Ramos (cell line): ENCODE measurements around the gene CEP290.
"Not testable (repeated sequence)": the region's sequence is repeated elsewhere in the genome, so short reads cannot be mapped to it uniquely, and the experiment has no call there.

ENCODE experiments used
- in situ Hi-C: fragments of 300-500 bp; cut with MboI; formaldehyde crosslinking; loops from one replicate; pipeline ENCODE4 v1.14.3; 2022; ENCODE audit warnings: low sequenced_read_pairs; ENCODE audit not compliant: unreplicated experiment

CEP290 gene

GRCh38 chr12:88057994-88058718, 83.7 kb downstream of the CEP290 start:
- in situ Hi-C loops = no loop called here

GRCh38 chr12:88056571-88056970, 85.3 kb downstream of the CEP290 start:
- in situ Hi-C loops = no loop called here

GRCh38 chr12:88052686-88053085, 89.2 kb downstream of the CEP290 start:
- in situ Hi-C loops = no loop called here

GRCh38 chr12:88044035-88044434, 97.9 kb downstream of the CEP290 start:
- in situ Hi-C loops = no loop called here

GRCh38 chr12:88037770-88038169, 104.1 kb downstream of the CEP290 start:
- in situ Hi-C loops = no loop called here

DNA sequence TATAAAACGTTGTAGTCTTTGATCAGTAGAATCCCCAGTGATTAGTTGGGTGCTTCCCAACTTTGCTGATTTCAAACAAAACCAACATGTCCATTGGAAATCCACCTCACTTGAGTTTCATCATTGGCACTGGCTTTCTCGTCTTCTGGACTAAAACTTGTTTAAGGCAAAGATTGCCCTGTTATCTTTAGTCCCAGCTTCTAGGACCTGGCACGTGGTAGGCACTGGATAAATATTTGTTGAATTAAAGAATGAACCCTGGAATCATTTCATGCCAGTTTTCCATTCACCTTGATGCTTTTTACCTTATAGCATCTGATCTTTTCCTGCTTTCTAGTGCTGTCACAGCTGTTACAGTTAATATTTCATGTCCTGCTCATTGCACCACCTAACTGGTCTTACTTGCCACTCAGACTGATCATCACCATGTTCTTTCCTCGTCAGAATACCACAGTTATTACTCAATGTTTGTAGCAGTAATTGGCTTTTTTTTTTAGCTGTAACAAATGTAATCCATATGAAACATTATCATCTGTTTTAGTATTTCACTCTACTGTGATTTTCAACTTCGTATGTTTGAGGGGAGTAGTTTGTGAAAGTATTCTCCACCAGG, 105.4 kb downstream of the CEP290 start:
- in situ Hi-C loops = no loop called here

DNA sequence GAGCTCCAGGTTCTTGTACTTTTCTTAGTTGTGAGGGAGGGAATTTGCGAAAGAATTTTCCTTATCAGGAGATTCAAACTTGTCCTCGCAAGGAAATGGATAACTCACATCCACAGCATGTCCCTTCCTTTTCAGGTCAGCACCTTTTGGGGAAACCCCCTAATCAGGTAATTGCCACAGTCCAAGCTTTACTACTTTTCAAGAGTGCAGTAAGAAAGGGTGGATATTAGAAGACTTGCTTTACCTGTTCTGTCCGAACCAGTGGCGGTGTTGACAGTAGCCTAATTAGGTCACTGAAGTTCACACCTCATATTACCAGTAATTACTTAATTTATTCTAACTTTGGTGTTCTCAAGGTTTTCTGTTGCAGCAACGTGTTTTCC, 106.0 kb downstream of the CEP290 start:
- in situ Hi-C loops = no loop called here

DNA sequence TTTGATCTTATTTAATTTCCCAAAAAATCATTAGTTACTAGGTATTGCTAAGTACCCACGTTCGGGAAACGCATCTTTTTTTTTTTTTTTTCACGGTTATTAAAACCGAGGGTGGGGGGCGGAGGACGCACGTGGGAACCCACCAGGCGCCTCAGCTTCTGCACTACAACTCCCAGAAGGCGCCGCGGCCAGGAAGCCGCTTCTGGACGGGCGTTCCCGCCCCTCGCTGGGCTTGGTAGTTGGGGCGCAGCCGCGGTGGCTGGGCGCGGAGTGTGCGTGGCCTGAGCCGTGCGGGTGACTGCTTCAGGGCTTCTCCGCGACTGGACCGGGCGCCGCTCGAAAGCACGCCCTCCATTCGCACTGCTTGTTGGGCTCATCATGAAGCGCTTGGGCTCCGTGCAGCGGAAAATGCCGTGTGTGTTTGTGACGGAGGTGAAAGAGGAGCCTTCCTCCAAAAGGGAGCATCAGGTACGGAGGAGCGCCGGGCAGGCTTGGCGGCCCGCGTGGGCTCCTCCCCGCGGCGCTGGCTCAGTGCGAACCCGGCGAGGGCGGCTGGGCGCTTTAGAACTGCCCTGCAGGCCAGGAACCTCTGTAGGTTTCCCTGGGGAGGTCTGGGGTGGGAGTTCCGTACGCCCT, 106.5 kb downstream of the CEP290 start:
- in situ Hi-C loops = no loop called here

DNA sequence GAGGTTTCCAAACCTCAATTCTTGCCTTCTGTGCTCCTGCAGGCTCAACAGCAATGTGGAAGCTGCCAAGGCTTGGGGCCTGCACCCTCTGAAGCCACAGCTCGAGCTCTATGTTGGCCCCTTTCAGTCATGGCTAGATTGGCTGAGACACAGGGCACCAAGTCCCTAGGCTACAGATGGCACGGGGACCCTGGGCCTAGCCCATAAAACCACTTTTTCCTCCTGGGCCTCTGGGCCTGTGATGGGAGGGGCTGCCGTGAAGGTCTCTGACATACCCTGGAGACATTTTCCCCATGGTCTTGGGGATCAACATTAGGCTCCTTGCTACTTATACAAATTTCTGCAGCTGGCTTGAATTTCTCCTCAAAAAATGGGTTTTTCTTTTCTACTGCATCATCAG, 110.7 kb downstream of the CEP290 start:
- in situ Hi-C loops = not testable (repeated sequence)

GRCh38 chr12:88029093-88029665, 112.7 kb downstream of the CEP290 start, which contains the start of gene C12orf50:
Gene C12orf50, minus strand, starts transcription at chr12:88029401. Its CDS starts 2,439 bp downstream, at chr12:88026962.
- in situ Hi-C loops = no loop called here

GRCh38 chr12:88026196-88026595, 115.7 kb downstream of the CEP290 start:
- in situ Hi-C loops = no loop called here

DNA sequence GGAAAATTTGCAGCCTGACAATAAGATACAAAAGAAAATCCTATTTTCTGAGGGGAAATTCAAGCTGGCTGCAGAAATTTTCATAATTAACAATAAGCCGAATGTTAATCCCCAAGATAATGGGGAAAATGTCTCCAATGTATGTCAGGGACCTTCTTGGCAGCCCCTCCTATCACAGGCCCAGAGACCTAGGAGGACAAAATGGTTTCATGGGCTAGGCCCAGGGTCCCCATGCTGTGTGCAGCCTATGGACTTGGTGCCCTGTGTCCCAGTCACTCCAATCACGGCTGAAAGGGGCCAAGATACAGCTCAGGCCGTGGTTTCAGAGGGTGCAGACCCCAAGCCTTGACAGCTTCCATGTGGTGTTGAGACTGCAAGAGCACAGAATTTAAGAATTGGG, 123.9 kb downstream of the CEP290 start:
- in situ Hi-C loops = no loop called here

DNA sequence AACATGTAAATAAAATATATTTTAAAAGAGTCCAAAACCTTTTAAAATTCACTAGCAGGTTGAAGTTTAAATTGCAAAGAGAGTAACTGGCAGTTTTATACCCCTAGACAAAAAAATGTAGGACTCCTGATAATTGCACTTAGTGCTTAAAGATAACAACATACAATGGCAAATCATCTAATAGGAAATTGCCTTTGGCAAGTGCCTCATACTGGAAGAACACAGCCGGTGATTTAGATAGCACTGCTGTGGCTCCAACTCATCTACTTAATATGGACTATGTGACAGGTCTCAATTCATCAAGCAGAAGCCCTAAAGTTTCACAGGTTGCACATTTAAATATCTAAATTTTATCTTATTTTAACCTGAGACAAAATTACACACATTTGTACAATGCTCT, 126.1 kb downstream of the CEP290 start:
- in situ Hi-C loops = no loop called here

DNA sequence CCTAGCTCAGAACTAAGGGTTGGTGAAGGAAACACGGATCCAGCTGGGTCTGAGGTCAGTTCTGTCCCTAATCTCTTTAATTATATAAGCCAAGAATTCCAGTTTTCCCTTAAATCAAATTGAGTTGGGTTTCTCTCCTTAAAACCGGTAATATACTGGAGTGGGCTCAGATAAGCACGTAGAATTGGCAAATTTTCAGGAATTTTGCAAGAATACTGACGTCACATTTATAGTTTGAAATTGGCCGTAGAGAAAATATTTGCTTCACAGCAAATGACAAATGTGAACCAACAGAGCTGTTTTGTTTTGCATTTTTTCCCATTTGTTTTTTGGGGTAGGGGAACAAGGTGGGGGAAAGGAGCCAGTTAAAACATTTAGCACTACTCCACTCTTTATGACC, 130.1 kb downstream of the CEP290 start:
- in situ Hi-C loops = no loop called here

DNA sequence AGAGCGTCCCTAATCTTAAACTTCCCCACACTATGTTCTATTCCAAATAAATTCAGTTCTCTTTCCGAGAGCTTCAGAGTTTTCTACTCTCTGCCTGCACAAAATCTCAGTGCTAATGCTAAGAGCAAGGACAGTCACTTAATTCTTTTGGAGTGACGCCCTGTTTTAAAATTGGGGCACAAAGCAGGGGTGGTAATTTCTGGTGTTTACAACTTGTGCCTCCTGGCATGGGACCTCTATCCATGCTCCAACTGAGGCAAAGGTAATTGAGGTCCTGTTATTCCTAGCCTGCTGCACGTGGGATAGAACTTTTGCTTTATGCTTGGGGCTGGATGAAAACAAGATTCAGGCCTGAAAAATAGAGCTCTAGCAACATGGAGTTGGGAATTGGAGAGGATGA, 135.5 kb downstream of the CEP290 start:
- in situ Hi-C loops = no loop called here

DNA sequence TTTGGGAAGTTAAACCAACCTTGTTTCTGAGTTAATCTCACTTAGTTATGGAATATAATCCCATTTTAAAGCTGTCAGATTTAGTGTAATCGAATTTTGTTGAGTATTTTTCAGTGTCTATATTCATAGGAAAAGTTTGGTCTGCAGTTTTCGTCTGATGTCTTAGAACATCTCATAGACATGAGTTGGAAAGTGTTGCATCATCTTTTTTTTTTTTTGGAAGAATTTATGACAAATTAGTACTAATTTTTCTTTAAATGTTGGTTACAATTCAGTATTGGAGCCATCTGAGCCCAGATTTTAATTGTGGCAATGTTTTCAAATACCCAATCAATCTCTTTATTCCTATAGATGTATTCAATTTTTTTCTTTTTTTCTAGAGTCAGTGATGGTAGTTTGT, 140.6 kb downstream of the CEP290 start:
- in situ Hi-C loops = no loop called here
